Testis (tissue), 2 donors: Measurements from ENCODE around the gene NKD1.

ENCODE experiments used
- POLR2A ChIP-seq: fragments of 450-650 bp; IDR thresholded peaks from one replicate; pipeline ENCODE4 v1.6.1; 2017; ENCODE audit warnings: antibody characterized with exemption, mild to moderate bottlenecking, moderate library complexity
- TF ChIP-seq, protein P1 (sequence below), 3 experiments: fragments of 450-650 bp in 2 of 3; fragments of 200-600 bp in 1 of 3; sonication (generic) in 1 of 3; IDR thresholded peaks; one replicate each; pipeline ENCODE4 v1.5.1; 2016 to 2019; ENCODE audit warnings: antibody characterized with exemption in 3 of 3, mild to moderate bottlenecking in 2 of 3, moderate library complexity in 1 of 3

DNA sequence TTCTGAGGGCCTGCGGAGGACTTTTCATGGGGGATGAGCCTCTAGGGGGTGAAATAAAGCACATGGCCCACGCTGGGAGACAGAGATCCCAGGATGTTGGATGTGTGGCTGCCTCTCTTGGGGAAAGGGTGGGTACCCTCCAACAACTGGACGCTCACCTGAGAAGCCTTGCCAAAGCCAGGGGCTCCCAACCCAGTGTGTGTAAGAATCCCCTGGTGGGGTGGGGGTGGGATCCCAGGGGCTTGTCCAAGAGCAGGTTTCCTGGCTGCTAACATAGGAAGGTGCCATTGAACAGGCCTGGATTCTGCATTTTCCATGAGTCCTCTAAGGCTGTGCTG lies 132.3 kb downstream of the NKD1 start:
- TF ChIP-seq, protein P1, sequence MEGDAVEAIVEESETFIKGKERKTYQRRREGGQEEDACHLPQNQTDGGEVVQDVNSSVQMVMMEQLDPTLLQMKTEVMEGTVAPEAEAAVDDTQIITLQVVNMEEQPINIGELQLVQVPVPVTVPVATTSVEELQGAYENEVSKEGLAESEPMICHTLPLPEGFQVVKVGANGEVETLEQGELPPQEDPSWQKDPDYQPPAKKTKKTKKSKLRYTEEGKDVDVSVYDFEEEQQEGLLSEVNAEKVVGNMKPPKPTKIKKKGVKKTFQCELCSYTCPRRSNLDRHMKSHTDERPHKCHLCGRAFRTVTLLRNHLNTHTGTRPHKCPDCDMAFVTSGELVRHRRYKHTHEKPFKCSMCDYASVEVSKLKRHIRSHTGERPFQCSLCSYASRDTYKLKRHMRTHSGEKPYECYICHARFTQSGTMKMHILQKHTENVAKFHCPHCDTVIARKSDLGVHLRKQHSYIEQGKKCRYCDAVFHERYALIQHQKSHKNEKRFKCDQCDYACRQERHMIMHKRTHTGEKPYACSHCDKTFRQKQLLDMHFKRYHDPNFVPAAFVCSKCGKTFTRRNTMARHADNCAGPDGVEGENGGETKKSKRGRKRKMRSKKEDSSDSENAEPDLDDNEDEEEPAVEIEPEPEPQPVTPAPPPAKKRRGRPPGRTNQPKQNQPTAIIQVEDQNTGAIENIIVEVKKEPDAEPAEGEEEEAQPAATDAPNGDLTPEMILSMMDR (IDR thresholded peaks at IDR 0.05) = no peak
- no peak for TF ChIP-seq POLR2A
